GM12874 (cell line): ENCODE data around the gene AGAP1.

Experiments
- TF ChIP-seq, protein P1 (sequence below): IDR thresholded peaks from 2 replicates; pipeline ENCODE4 v1.5.1; 2011; ENCODE audit warnings: low read depth, mild to moderate bottlenecking, control low read depth, low read length, moderate library complexity; ENCODE audit not compliant: insufficient read depth

Gene AGAP1

DNA sequence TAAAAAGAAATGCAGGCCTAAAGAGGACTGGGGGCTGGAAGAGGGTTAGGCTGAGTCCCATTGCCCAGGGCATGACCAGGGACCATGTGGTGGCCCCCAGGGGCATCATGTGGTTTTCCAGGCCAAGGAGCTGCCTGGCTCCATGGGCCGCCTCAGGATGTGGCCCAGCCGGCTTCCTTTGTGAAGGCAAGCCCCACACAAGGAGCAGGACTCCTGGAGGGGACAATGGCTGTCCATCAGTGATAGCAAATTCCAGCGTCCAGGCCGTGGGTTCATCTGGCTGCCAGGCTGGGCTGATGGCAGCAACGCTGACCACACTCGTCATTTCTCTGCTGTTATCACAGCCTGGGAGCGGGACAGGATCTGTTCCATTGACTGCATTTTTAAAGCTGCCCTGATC lies 591.8 kb downstream of the AGAP1 start:
- TF ChIP-seq, protein P1, sequence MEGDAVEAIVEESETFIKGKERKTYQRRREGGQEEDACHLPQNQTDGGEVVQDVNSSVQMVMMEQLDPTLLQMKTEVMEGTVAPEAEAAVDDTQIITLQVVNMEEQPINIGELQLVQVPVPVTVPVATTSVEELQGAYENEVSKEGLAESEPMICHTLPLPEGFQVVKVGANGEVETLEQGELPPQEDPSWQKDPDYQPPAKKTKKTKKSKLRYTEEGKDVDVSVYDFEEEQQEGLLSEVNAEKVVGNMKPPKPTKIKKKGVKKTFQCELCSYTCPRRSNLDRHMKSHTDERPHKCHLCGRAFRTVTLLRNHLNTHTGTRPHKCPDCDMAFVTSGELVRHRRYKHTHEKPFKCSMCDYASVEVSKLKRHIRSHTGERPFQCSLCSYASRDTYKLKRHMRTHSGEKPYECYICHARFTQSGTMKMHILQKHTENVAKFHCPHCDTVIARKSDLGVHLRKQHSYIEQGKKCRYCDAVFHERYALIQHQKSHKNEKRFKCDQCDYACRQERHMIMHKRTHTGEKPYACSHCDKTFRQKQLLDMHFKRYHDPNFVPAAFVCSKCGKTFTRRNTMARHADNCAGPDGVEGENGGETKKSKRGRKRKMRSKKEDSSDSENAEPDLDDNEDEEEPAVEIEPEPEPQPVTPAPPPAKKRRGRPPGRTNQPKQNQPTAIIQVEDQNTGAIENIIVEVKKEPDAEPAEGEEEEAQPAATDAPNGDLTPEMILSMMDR, result no peak

DNA sequence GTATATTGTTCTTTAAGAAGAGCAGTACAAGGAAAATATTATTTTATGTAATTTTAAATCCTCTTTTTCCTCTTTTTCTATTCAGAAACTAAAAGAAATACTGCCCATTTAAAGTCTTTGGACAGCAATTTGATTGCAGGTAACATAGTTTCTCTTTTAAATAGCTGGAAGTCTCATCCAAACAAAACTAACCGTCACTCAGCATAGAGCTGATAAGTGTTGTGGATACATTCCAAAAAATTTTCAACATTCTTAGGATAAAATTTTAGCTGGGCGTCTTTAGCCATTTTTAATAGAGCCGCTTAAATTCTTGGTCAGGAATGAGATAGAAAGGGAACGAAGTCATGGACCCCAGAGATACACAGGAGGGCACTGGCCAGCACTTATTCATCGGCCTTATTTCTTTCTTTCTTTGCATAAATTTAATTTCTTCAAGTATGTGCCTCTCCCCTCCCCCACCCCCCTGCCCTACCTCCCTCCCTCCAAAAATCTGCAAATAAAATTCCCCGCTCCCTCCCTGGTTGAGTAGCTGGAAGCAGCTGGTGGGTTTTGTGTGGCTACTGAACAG lies 592.6 kb downstream of the AGAP1 start:
- TF ChIP-seq, protein P1, result no peak

DNA sequence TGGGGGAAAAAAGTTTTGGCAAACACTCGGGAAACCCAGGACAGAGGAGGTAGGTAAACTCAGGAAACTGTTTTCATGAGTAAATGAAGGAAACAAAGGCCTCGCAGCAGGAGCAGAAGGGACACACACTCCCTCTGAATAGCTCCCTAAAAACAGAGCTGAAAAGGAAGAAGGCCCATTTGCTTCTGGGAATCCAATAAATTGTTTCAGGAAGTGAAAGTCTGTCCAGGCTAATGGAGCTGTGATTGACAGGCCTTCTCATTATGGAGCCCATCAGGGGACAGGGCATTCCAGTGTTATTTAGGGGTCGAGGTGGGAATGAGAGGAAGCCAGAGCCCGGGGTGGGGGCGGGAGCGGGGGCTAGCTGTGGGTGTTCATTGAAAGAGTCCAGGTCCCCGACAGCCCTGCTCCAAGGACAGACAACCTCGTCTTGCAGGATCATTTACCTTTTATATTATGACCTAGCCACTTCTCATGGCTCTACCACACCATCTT lies 593.2 kb downstream of the AGAP1 start:
- TF ChIP-seq, protein P1, result no peak

DNA sequence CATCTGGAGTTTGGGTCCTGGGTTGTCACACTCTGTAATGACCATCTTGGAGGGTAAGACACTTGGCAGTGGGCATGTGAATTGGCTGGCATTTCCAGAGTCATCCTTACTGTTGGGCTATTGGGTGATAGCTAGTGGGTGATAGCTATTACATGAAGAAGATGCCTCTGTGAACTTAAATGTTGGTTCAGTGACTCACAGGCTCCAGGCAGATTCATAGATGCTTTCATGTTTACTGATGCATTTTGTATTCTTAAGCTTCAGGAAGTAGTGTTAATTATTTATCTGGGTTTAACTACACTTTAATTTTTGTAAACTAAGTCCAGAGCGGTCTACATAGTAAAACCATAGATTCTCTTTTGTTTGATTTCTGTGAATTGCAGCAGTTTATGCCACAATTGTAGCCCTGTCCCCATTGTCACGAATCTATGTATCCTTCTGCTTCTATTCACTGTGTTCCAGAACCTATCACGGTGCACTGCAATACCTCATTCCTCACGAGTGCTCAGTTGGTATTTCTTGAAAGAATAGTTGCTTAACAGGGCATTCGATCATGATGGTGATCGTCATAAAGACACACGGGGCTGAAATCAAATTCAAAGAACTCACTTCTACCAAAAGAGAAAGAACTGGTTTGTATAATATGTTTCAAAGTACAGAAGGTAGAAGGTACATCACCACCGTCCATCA lies 594.7 kb downstream of the AGAP1 start:
- TF ChIP-seq, protein P1, result no peak

DNA sequence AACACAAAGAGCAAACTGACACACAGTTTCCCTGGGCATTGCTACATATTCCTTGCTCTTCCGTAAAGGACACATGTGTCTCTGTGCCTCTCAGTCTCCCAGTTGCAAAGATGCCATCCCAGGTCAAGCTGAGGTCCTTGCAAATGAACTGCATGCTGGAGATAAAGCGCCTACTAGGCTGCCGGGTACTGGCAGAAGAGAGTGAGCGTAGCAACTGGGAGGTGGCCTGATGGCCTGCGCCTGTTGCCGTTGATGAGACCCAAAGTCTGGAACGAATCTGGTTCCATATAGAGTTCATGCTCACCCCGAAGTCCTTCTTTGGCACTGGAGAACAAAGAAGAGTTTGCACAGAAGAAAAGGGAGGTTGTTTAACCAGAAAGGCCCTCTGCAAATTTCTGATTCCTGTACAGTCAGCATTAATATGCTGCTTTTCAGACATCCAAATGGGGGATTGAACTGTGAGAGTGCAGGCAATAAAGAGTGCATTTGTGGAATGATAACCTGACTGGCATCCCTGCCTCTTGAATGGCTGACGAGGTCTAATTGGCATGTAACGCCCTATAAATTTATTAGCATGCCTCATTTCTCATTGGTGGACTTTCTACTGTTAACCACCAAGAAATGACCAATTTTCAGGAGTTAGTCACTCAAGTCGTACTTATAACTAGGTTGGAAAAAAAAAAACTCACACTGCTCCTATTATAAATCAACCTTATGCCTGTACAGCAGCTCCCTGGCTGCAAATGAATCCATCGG lies 595.6 kb downstream of the AGAP1 start:
- TF ChIP-seq, protein P1, result no peak

DNA sequence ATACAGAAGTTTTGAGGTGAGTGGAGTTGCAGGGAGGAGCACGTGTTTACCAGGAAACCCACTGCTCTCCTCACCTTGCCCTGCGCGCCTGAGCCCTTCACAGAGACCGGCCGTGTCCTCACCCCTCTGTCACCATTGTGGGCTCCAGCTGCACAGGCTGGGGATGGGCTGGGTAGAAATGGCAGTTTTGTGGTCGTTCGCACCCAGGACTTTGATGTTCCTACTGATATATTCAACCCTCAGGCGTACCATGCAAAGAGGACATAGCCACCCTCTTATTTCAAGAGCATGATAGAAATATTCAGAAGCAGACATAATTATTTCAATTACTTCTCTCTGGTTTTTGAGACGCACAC lies 596.2 kb downstream of the AGAP1 start:
- TF ChIP-seq, protein P1, result no peak

DNA sequence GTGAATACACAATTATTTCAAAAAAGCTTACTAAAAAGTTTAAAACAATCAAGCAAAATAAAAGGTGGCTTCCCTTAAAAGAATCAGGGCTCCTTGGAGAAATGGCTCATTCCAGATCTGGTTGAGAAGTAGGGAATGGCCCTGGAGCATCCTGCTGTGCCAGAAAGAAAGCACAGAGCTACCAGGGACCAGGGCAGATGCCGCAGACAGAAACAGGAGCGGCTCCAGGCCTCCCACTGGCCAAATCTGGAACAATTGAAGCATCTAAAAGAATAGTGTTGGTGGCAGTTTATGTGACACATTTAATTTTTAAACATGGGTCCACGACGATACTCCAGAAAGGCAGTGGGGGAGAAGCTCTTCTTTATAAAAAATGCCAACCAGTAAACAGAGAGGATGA lies 598.9 kb downstream of the AGAP1 start:
- TF ChIP-seq, protein P1, result no peak
